B cell (primary cell): Measurements from ENCODE around the gene GNAS. TPM values are rescaled to one million over a fixed set of nuclear protein-coding genes. Genes with fewer than 3 reads are reported as not detected.

Experiments used
- ATAC-seq: fragments of 200-7000 bp; cut with Tn5 transposase; one replicate; pipeline ENCODE4 v1.10.0; 2021; ENCODE audit warnings: low read depth, mild to moderate bottlenecking, moderate number of reproducible peaks, moderate library complexity
- CTCF ChIA-PET: fragments of 350-600 bp; sonication (Branson Sonifier 250); formaldehyde crosslinking; loops from one replicate; lab custom pipeline; 2021; ENCODE audit warnings: antibody characterized with exemption, inconsistent platforms; lab: Charles Lee
- POLR2A ChIA-PET: fragments of 350-600 bp; sonication (Branson Sonifier 250); formaldehyde crosslinking; loops from one replicate; lab custom pipeline; 2021; ENCODE audit warnings: antibody characterized with exemption; lab: Charles Lee
- DNase-seq: peaks from one replicate; pipeline ENCODE4 v3.0.0; 2013
- H2AFZ ChIP-seq: 2 replicates; pipeline ENCODE4 v1.6.1; 2012; ENCODE audit warnings: mild to moderate bottlenecking, low read depth, low read length; ENCODE audit not compliant: insufficient read depth, poor library complexity, severe bottlenecking
- H3K27ac ChIP-seq, 2 donors: 1 replicate in 1 of 2; 2 replicates in 1 of 2; pipeline ENCODE4 v1.5.1; 2012 to 2013; ENCODE audit warnings: low read length in 2 of 2, mild to moderate bottlenecking in 2 of 2, moderate library complexity in 1 of 2
- H3K27me3 ChIP-seq, 4 experiments: fragments of 200-600 bp in 1 of 4; sonication (generic) in 1 of 4; replicated peaks in 1 of 4; 1 replicate in 2 of 4; 2 replicates in 2 of 4; pipeline versions ENCODE4 v1.6.1 to v1.7.0; 2013 to 2016; ENCODE audit warnings: low read length in 3 of 4, mild to moderate bottlenecking in 2 of 4, mixed read lengths in 1 of 4, moderate library complexity in 1 of 4; ENCODE audit not compliant: insufficient read depth in 4 of 4, control insufficient read depth in 3 of 4; ENCODE audit errors: control extremely low read depth in 1 of 4
- H3K36me3 ChIP-seq, 2 experiments: replicated peaks in 1 of 2; 1 replicate in 1 of 2; 2 replicates in 1 of 2; pipeline versions ENCODE4 v1.6.1 to v1.7.1; 2013; ENCODE audit warnings: low read length in 1 of 2; ENCODE audit not compliant: insufficient read depth in 2 of 2, control insufficient read depth in 1 of 2; ENCODE audit errors: control extremely low read depth in 1 of 2, extremely low read depth in 1 of 2
- H3K4me1 ChIP-seq, 2 donors: fragments of 200-600 bp in 1 of 2; sonication (generic) in 1 of 2; 1 replicate in 1 of 2; 2 replicates in 1 of 2; pipeline versions ENCODE4 v1.5.1 to v1.6.1; 2013 to 2017; ENCODE audit warnings: low read length in 2 of 2; ENCODE audit not compliant: control insufficient read depth in 2 of 2, insufficient read depth in 2 of 2
- H3K4me2 ChIP-seq: replicated peaks from 2 replicates; pipeline ENCODE3; 2012; ENCODE audit warnings: mild to moderate bottlenecking, low read depth, low read length; ENCODE audit not compliant: poor library complexity, severe bottlenecking
- H3K4me3 ChIP-seq, 5 experiments: fragments of 200-600 bp in 1 of 5; sonication (generic) in 1 of 5; 1 replicate in 3 of 5; 2 replicates in 2 of 5; pipeline versions ENCODE4 v1.5.1 to v1.7.0; 2011 to 2016; ENCODE audit warnings: low read length in 4 of 5, mild to moderate bottlenecking in 4 of 5, low read depth in 2 of 5, control low read depth in 1 of 5, moderate library complexity in 1 of 5; ENCODE audit not compliant: insufficient read depth in 1 of 5; ENCODE audit errors: control extremely low read depth in 1 of 5, extremely low read depth in 1 of 5
- H3K79me2 ChIP-seq: fragments of 200-600 bp; sonication (generic); one replicate; pipeline ENCODE4 v1.6.0; 2016; ENCODE audit warnings: low read length; ENCODE audit not compliant: control insufficient read depth, insufficient read depth
- H3K9ac ChIP-seq: fragments of 200-600 bp; sonication (generic); 2 replicates; pipeline ENCODE4 v1.6.1; 2017; ENCODE audit warnings: mild to moderate bottlenecking, low read length, moderate library complexity
- H3K9me3 ChIP-seq, 3 donors: one replicate each; pipeline versions ENCODE4 v1.6.1 to v1.7.1; 2013; ENCODE audit warnings: low read length in 2 of 3; ENCODE audit not compliant: control insufficient read depth in 2 of 3, insufficient read depth in 1 of 3; ENCODE audit errors: control extremely low read depth in 1 of 3
- H4K20me1 ChIP-seq: 2 replicates; pipeline ENCODE4 v1.6.0; 2012; ENCODE audit warnings: mild to moderate bottlenecking, low read length; ENCODE audit not compliant: insufficient read depth, control insufficient read depth, poor library complexity, severe bottlenecking
- H3K27ac Mint-ChIP-seq: one replicate; pipeline ENCODE4 v1.8.0; 2021; ENCODE audit warnings: mixed read lengths
- H3K27me3 Mint-ChIP-seq: one replicate; pipeline ENCODE4 v1.8.0; 2021; ENCODE audit warnings: mixed read lengths
- H3K4me1 Mint-ChIP-seq: one replicate; pipeline ENCODE4 v1.8.0; 2021; ENCODE audit warnings: mixed read lengths
- H3K4me3 Mint-ChIP-seq: one replicate; pipeline ENCODE4 v1.8.0; 2021; ENCODE audit warnings: mixed read lengths
- H3K9me3 Mint-ChIP-seq: one replicate; pipeline ENCODE4 v1.8.0; 2022; ENCODE audit warnings: mixed read lengths; ENCODE audit not compliant: insufficient read depth
- EZH2 ChIP-seq: IDR thresholded peaks from 2 replicates; pipeline ENCODE4 v1.6.1; 2012; ENCODE audit warnings: borderline replicate concordance, low read depth, mild to moderate bottlenecking, moderate library complexity, low read length; ENCODE audit not compliant: insufficient read depth, poor library complexity, severe bottlenecking
- WGBS: methylation state at CpG from one replicate; pipeline ENCODE4 v1.1.5; 2013; ENCODE audit warnings: missing lambda C conversion rate; ENCODE audit not compliant: insufficient coverage; 5-methylcytosine and 5-hydroxymethylcytosine counted together
- intact Hi-C: fragments of 100-400 bp; cut with micrococcal nuclease; formaldehyde crosslinking; loops from one replicate; pipeline ENCODE4 v1.10.0; 2022
- polyA plus RNA-seq: library from polyadenylated mRNA; depleted of rRNA; stranded (reverse); fragments of >200 nt; gene quantifications from 2 replicates; pipeline ENCODE4 v1.2.3, GENCODE V29; 2012
- total RNA-seq, 2 donors: library from RNA; stranded (reverse); fragments of 120-200 nt in 1 of 2; gene quantifications; 1 replicate in 1 of 2; 2 replicates in 1 of 2; pipeline versions ENCODE4 v1.2.3 to v1.2.4, GENCODE V29; 2013 to 2022
- TF ChIP-seq, protein P1 (sequence below): fragments of 200-600 bp; IDR thresholded peaks from one replicate; pipeline ENCODE4 v1.8.0; 2022; ENCODE audit warnings: antibody characterized with exemption, mild to moderate bottlenecking

The GNAS gene
- total and polyA plus RNA-seq, 2 donors (not counting 1 experiment from before 2014, with no cell fraction given) = 714 to 1,181 TPM

DNA sequence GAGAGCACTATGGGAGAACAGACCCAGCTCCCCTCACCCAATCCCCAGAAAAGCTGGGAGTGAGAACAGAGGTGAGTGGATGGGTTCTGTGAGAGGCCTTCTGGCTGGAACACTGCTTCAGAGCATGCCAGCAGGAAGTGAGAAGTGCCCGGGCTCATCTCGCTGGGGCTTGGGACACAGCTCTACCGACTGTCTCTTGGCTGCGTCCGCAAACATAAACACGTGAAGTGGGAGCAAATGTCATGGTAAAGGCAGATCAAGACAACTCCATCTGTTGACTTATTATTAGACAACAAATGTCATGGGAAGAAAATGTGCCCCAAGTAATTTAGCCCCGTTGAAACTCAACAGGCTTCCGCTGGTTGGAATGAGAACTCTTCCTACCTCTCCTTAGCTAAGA is 27.7 kb upstream of the GNAS start:
- no peak for TF ChIP-seq EZH2
- TF ChIP-seq, protein P1, sequence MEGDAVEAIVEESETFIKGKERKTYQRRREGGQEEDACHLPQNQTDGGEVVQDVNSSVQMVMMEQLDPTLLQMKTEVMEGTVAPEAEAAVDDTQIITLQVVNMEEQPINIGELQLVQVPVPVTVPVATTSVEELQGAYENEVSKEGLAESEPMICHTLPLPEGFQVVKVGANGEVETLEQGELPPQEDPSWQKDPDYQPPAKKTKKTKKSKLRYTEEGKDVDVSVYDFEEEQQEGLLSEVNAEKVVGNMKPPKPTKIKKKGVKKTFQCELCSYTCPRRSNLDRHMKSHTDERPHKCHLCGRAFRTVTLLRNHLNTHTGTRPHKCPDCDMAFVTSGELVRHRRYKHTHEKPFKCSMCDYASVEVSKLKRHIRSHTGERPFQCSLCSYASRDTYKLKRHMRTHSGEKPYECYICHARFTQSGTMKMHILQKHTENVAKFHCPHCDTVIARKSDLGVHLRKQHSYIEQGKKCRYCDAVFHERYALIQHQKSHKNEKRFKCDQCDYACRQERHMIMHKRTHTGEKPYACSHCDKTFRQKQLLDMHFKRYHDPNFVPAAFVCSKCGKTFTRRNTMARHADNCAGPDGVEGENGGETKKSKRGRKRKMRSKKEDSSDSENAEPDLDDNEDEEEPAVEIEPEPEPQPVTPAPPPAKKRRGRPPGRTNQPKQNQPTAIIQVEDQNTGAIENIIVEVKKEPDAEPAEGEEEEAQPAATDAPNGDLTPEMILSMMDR = no peak
- H4K20me1 ChIP-seq = no peaks in the 10 kb centered on the region
- DNase-seq = no peak
- H3K79me2 ChIP-seq = no peaks in the 10 kb centered on the region
- H3K9me3 ChIP-seq = peaks cover 0 to 6% (median 0%) of the 10 kb centered on the region in 3 donors
- ChIA-PET POLR2A (no interaction called here), CTCF (no interaction called here)
- intact Hi-C loops = no loop called here
- Mint-ChIP-seq H3K4me1 (no peaks in the 10 kb centered on the region), H3K27ac (no peak overlapping the region), H3K9me3 (no peaks in the 10 kb centered on the region), H3K4me3 (no peak overlapping the region), H3K27me3 (no peaks in the 10 kb centered on the region)
- H3K4me2 ChIP-seq = no peak overlapping the region
- no peaks in the 10 kb centered on the region for H3K36me3 ChIP-seq
- no peaks in the 10 kb centered on the region for H3K27me3 ChIP-seq
- no peaks in the 10 kb centered on the region for H3K4me1 ChIP-seq
- H2AFZ ChIP-seq = no peak overlapping the region
- H3K4me3 ChIP-seq = no peak overlapping the region
- no peak for ATAC-seq
- no peak overlapping the region for H3K9ac ChIP-seq
- 94% methylated on average over 2 of the region's 8 CpGs for WGBS
- no peak overlapping the region for H3K27ac ChIP-seq

DNA sequence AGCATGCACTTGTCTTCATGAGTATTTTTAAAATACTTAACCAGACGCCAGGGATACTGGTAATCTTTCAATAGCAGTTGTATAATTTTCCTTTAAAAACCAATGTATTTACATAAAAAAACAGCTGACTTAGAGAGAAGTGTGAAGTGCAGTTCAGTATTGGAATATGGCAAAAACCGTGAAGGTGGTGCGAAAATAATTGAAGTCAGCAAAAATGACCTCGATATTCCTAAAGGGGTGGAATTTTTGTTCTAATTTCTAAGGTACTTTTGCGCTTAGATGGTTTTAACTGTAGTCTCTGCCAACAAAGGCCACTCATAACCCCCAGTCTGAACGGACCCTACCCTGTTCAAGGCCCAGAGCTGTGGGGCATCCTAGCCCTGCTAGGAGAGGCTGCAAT is 27.1 kb upstream of the GNAS start:
- Mint-ChIP-seq H3K9me3 (no peaks in the 10 kb centered on the region), H3K4me3 (no peak overlapping the region), H3K4me1 (no peaks in the 10 kb centered on the region), H3K27me3 (no peaks in the 10 kb centered on the region), H3K27ac (no peak overlapping the region)
- H3K27me3 ChIP-seq = no peaks in the 10 kb centered on the region
- POLR2A ChIA-PET = no interaction called here
- ATAC-seq = no peak
- H3K4me2 ChIP-seq = no peak overlapping the region
- WGBS = 95% methylated on average over 3 of the region's 6 CpGs
- no peaks in the 10 kb centered on the region for H4K20me1 ChIP-seq
- H2AFZ ChIP-seq = no peak overlapping the region
- no peaks in the 10 kb centered on the region for H3K36me3 ChIP-seq
- CTCF ChIA-PET = no interaction called here
- DNase-seq = no peak
- no peak overlapping the region for H3K9ac ChIP-seq
- no peak overlapping the region for H3K27ac ChIP-seq
- peaks cover 0 to 2% (median 0%) of the 10 kb centered on the region in 3 donors for H3K9me3 ChIP-seq
- no peaks in the 10 kb centered on the region for H3K79me2 ChIP-seq
- intact Hi-C loops = no loop called here
- no peak overlapping the region for H3K4me3 ChIP-seq
- TF ChIP-seq, protein P1 = no peak
- TF ChIP-seq EZH2 = no peak
- no peaks in the 10 kb centered on the region for H3K4me1 ChIP-seq
